ENCODE data around the gene UTS2. TPM values are rescaled to one million over a fixed set of nuclear protein-coding genes. Genes with fewer than 3 reads are reported as not detected.

UTS2 gene
- total and polyA plus RNA-seq, 2 of the 4 experiments (the other 2 are of a cell fraction) = not detected

DNA sequence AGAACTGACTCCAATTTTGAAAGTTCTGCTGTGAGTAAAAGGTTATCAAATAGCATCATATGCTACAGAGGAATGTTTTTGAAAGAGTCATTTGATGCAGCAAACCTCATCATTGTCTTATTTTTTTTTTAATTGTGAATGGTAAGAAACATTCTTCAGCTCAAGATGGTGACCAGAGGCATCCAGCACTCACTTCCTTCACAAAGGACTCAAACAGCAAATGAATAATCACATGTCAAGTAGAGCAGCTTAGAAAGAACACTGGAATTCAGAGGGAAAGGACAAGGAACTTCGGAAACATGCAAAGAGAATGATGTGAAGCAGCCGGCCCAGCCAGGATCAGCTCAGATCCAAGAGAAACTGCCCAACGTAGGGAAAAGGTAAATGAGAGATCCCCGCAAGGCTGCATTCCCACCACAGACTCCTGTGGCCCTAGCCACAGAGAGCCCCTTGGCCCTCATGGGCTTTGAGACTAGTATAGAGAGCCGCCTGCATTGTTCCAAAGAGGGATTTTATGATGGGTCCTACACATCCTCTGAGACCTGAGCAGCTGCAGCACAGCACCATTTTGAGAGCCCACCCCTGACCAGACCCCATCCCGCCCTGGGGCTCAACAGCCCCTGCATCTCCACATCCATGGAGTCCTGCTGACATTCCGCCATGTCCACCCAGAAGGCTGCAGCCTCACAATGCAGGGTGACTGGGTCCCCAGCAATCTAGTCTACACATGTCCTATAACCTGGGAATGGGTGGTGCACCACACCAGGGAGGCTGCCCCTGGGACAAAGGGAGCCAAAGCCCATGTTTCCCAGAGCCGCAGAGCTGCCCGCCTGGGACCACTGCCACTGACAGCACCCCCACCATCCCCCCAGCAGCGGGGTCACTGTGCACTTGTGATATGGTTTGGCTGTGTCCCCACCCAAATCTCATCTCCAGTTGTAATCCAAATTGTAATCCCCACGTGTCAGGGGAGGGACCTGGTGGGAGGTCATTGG, 21.2 kb upstream of the UTS2 start:
- Histone ChIP-seq H3K27ac (ENCODE audit: insufficient read depth, low read length) (no peak overlapping the region), H3K4me2 (ENCODE audit: low read depth, low read length) (no peak overlapping the region), H3K9me3 (ENCODE audit: control insufficient read depth, insufficient read depth, low read length) (peaks cover 6% of the 10 kb centered on the region), H2BK15ac (ENCODE audit: low read depth, low read length) (no peak overlapping the region), H3K36me3 (ENCODE audit: control insufficient read depth, insufficient read depth, low read length) (no peaks in the 10 kb centered on the region), H3K18ac (ENCODE audit: low read depth, low read length) (no peak overlapping the region), H4K5ac (ENCODE audit: low read depth, low read length) (no peak overlapping the region), H3K4me3 (ENCODE audit: insufficient read depth, low read depth, low read length) (no peak overlapping the region), H3K14ac (replicated peaks; ENCODE audit: low read depth, low read length) (no peak overlapping the region), H3K9me1 (ENCODE audit: insufficient read depth, low read length) (no peaks in the 10 kb centered on the region), H3K56ac (ENCODE audit: extremely low read depth, insufficient read depth, low read length) (no peak overlapping the region), H3K27me3 (ENCODE audit: control insufficient read depth, insufficient read depth, low read length) (peaks cover 5% of the 10 kb centered on the region), H2BK20ac (ENCODE audit: low read depth, low read length) (no peak overlapping the region), H4K20me1 (ENCODE audit: insufficient read depth, low read length) (no peaks in the 10 kb centered on the region), H2AK9ac (replicated peaks; ENCODE audit: low read depth, low read length, poor library complexity) (no peak overlapping the region), H3K4ac (ENCODE audit: low read depth, low read length) (no peak overlapping the region), H2AFZ (replicated peaks; ENCODE audit: low read length, poor library complexity) (no peak overlapping the region), H3K23ac (ENCODE audit: low read depth, low read length) (no peak overlapping the region), H4K8ac (ENCODE audit: low read depth in 2 of 2, low read length in 2 of 2) (no peak overlapping the region), H3K9ac (ENCODE audit: low read depth, low read length) (no peak overlapping the region), H2BK120ac (ENCODE audit: low read depth, low read length) (no peak overlapping the region), H4K91ac (ENCODE audit: insufficient read depth, low read depth, low read length) (no peak overlapping the region), H3K79me1 (ENCODE audit: low read depth in 1 of 2, low read length in 2 of 2) (no peaks in the 10 kb centered on the region), H2BK5ac (ENCODE audit: low read depth, low read length, poor library complexity, severe bottlenecking) (no peak overlapping the region), H2AK5ac (ENCODE audit: low read depth, low read length) (no peak overlapping the region), H3K4me1 (ENCODE audit: control insufficient read depth, insufficient read depth, low read length) (no peaks in the 10 kb centered on the region)
- dilution Hi-C loops (cut with HindIII; ENCODE audit: low sequenced_read_pairs, unreplicated experiment) = no loop called here
- ChIA-PET POLR2A (ENCODE audit: unreplicated experiment) (no interaction called here), CTCF (no interaction called here)
- intact Hi-C loops (cut with micrococcal nuclease) = no loop called here
- in situ Hi-C loops (cut with MboI; ENCODE audit: low sequenced_read_pairs) = no loop called here
- DNase-seq (no peak), ATAC-seq (ENCODE audit: low read depth) (no peak)
- 57% methylated on average over 1 of the region's 11 CpGs; no CpG with 5 or more reads in 1 of the 2 experiments for WGBS, 2 experiments (ENCODE audit: extremely low coverage in 2 of 2, insufficient read length in 1 of 2)
- BruUV-seq (replicated peaks) = no TSS peak
- TF ChIP-seq SMC3 (IDR thresholded peaks at IDR 0.05; ENCODE audit: low read depth, low read length) (no peak), RFX5 (IDR thresholded peaks at IDR 0.05; ENCODE audit: low read depth, low read length) (no peak), NFE2L2 (IDR thresholded peaks at IDR 0.05; ENCODE audit: low read depth, low read length) (no peak), MAZ (IDR thresholded peaks at IDR 0.05; ENCODE audit: borderline replicate concordance, low read depth, low read length) (no peak), ELK1 (IDR thresholded peaks at IDR 0.05; ENCODE audit: borderline replicate concordance, low read depth, low read length) (no peak), BHLHE40 (IDR thresholded peaks at IDR 0.05; ENCODE audit: low read depth, low read length) (no peak), RAD21 (IDR thresholded peaks at IDR 0.05; ENCODE audit: low read length) (no peak), RCOR1 (IDR thresholded peaks at IDR 0.05; ENCODE audit: insufficient replicate concordance, low read length) (no peak), POLR2A (IDR thresholded peaks at IDR 0.05; ENCODE audit: low read depth, low read length) (no peak), CHD1 (IDR thresholded peaks at IDR 0.05; ENCODE audit: low read depth, low read length) (no peak), MAFK (IDR thresholded peaks at IDR 0.05; ENCODE audit: low read depth, low read length) (no peak), FOS (IDR thresholded peaks at IDR 0.05; ENCODE audit: low read depth, low read length) (no peak), MXI1 (IDR thresholded peaks at IDR 0.05; ENCODE audit: borderline replicate concordance, low read depth, low read length) (no peak)
- TF ChIP-seq, protein P1, sequence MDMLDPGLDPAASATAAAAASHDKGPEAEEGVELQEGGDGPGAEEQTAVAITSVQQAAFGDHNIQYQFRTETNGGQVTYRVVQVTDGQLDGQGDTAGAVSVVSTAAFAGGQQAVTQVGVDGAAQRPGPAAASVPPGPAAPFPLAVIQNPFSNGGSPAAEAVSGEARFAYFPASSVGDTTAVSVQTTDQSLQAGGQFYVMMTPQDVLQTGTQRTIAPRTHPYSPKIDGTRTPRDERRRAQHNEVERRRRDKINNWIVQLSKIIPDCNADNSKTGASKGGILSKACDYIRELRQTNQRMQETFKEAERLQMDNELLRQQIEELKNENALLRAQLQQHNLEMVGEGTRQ (IDR thresholded peaks at IDR 0.05; ENCODE audit: low read depth, low read length) = no peak
- TF ChIP-seq, protein P2, sequence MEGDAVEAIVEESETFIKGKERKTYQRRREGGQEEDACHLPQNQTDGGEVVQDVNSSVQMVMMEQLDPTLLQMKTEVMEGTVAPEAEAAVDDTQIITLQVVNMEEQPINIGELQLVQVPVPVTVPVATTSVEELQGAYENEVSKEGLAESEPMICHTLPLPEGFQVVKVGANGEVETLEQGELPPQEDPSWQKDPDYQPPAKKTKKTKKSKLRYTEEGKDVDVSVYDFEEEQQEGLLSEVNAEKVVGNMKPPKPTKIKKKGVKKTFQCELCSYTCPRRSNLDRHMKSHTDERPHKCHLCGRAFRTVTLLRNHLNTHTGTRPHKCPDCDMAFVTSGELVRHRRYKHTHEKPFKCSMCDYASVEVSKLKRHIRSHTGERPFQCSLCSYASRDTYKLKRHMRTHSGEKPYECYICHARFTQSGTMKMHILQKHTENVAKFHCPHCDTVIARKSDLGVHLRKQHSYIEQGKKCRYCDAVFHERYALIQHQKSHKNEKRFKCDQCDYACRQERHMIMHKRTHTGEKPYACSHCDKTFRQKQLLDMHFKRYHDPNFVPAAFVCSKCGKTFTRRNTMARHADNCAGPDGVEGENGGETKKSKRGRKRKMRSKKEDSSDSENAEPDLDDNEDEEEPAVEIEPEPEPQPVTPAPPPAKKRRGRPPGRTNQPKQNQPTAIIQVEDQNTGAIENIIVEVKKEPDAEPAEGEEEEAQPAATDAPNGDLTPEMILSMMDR (conservative IDR thresholded peaks at IDR 0.05; ENCODE audit: low read depth, low read length) = no peak
